Endometrial microvascular endothelial cells (primary cell): ENCODE data around the gene DGCR8. TPM values are rescaled to one million over a fixed set of nuclear protein-coding genes. Genes with fewer than 3 reads are reported as not detected.

Experiments
- in situ Hi-C: cut with HindIII; loops from 2 replicates; pipeline ENCODE4 v1.10.0; 2017; ENCODE audit warnings: low sequenced_read_pairs, low pct_unique_long_range_greater_than_20kb; ENCODE audit errors: inconsistent ontology term
- total RNA-seq: library from RNA; depleted of rRNA; stranded (reverse); fragments of >200 nt; gene quantifications from one replicate; pipeline ENCODE4 v1.2.3, GENCODE V29; 2015; ENCODE audit errors: inconsistent ontology term

Gene DGCR8
- total RNA-seq, 1 donor from 2014 or later = 28.9 TPM

- in situ Hi-C loops = no loop called here
Measured at GRCh38 chr22:20087319-20088262, 7.5 kb downstream of the DGCR8 start.

GRCh38 chr22:20088263-20088648 lies 8.2 kb downstream of the DGCR8 start:
- in situ Hi-C loops = no loop called here

GRCh38 chr22:20089226-20089976 lies 9.4 kb downstream of the DGCR8 start:
- in situ Hi-C loops = no loop called here

GRCh38 chr22:20089977-20090729 lies 10.1 kb downstream of the DGCR8 start:
- in situ Hi-C loops = no loop called here

DNA sequence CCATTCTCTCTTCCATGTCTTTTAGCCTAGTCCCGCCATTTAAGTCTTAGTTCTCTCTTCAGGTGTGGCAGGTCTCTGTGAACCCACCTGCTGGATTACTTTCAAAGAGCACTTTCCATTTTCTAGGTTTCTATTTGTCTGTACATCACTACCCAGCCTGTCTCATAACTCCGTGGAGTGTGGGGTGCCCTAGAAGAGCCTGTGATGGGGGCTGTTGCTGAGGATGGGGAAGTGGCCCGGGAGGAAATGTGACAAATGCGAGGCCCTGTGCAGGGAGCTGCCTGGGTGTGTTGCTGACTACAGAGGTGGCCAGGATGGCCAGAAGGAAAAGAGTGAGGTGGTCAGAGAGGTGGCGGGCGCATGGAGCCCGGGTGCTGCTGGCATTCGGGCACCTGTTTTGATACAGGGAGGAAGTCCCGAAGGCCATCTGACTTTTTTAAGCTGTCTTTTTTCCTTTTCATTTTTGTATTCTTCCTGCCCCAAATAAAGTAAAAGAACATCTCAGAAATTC lies 10.7 kb downstream of the DGCR8 start:
- in situ Hi-C loops = no loop called here

- in situ Hi-C loops = no loop called here
Measured at GRCh38 chr22:20091690-20092476, 11.8 kb downstream of the DGCR8 start.

DNA sequence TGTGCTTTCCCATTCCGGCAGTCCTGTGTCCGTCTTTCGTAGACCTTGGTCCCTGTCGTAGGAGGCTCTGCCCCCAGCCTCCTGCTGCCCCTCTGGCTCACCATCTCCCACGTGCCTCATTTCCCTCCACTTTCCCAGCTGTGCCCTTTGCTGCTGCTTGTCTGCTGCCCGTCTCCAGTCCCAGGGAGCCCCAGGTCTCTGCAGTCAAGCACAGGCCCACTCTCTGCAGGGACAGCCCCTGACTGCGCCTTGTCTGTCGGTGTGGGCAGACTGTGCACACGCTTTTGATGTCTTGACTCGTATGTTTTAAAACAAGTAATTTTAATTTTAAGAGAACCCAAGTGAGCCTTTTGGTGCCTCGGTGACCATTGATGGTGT lies 12.4 kb downstream of the DGCR8 start:
- in situ Hi-C loops = no loop called here

GRCh38 chr22:20093418-20094196 lies 13.6 kb downstream of the DGCR8 start:
- in situ Hi-C loops = no loop called here

DNA sequence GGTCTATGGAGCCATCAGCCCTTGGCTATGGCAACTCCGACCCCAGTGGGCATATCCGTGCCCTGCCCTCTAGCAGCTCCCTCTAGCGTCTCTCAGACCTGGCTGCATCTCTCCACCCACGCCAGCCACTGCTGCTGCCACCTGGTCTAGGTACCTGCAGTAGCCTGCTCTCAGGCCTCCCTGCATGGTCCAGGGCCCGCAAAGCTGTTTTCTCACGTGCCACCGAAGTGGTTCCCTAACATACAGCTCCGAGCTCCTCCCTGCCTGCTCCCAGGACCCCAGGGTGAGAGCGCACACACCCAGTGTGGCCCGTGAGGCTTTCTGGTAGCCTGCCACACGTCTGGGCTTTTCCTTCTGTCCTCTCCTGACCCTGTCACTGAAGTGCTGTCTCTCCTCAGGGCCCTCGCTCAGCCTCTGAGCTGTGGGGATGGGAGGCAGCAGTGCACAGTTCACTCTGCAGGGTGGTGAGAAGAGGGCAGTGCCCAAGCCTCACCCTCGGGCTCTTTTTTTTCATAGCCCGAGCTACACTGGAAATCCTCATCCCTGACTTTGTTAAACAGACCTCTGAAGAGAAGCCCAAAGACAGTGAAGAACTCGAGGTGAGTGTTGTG lies 14.3 kb downstream of the DGCR8 start:
- in situ Hi-C loops = no loop called here

- in situ Hi-C loops = no loop called here
Measured at GRCh38 chr22:20095521-20095920, 15.5 kb downstream of the DGCR8 start.

DNA sequence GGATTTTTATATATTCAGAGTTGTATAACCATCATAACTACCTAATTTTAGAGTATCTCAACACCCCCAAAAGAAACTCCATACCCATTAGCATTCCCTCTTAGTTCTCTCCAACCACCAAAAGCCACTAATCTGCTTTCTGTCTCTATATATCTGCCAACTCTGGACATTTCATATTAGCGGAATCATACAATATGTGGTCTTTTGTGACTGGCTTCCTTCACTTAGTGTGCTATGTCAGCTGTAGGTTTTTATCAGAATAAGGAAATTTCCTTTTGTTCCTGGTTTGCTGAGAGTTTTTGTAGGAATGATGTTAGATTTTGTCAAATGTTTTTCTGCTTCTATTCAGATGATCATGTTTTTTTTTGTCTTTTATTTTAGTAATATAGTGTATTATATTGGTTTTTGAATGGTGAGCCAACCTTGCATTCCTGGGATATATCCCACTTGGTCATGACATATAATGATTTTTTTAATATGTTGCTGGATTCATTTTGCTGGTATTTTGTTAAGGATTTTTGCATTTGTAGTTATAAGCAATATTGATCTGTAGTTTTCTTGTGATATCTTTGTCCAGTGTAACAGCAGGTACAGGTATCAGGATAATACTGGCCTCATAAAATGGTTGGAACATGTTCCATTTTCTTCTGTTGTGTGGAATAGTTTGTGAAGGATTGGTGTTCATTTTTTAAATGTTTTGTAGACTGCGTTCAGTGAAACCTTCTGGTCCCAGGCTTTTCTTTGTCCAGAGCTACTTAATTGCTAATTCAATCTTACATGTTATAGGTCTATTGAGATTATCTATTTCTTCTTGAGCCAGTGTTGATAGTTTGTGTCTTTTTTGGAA lies 16.8 kb downstream of the DGCR8 start:
- in situ Hi-C loops = no loop called here

DNA sequence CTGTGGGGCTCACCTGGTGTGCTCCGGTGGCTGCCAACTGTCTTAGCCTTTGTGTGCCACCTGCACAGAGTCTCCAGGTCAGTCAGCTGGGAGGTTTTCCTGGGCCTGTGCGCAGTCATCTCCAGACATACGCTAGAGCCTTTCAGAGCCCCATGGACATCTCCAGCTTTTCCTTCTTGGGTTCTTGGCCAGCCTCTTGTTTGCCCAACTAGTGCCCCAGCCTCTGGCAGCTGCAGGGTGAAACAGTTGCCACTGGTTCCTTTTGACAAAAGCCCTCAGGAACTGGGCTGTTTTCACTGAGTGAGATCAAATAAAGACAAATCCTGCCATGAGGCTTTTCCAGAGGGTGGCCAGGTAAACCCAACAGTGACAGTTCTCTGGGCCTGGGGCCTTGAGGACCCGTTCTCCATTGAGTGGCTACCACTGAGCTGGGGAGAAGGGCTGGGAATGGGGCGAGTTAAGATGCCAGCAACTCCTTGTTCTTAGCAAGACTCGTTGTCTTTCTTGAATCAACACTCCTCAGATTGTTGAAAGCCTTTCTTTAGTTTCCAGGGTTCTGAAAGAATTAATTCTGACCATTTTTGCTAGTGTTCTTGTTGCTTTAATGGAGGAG lies 19.2 kb downstream of the DGCR8 start:
- in situ Hi-C loops = no loop called here

- in situ Hi-C loops = loop anchor here (25.0 kb wide), 2 partner anchors 139 to 339 kb away; partner anchors contain the start of gene TBX1
Measured at GRCh38 chr22:20101638-20102037, 21.6 kb downstream of the DGCR8 start.

DNA sequence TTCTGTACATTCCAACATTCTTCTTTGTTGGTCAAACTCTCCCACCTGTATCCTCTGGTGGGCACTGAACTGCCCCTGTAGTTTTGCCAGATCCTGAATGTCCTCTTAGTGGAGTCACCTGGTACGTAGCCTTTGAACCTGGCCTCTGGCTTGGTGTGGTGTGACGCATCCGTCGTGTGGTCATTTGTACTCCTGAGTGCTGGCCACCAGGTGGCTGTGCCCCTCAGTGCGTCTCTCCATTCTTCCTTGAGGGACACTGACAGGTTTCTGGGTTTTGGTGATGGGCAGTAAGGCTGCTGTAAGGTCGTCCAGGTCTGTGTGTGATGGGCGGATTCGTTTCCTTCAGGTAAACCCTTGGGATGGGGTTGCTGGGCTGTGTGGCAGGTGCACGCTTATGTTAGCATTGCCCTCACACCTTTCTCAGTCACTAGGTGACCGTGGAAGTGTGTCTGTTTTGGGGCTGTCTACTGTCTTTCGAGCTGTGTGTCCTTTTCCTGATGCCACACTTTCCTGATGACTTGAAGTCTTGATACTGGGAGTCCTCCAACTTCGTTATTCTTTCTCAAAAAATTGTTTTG lies 22.3 kb downstream of the DGCR8 start:
- in situ Hi-C loops = loop anchor here (25.0 kb wide), 2 partner anchors 140 to 340 kb away; partner anchors contain the start of gene TBX1

GRCh38 chr22:20105456-20106204 lies 25.6 kb downstream of the DGCR8 start:
- in situ Hi-C loops = loop anchor here (25.0 kb wide), 2 partner anchors 143 to 343 kb away; partner anchors contain the start of gene TBX1
